Hematopoietic multipotent progenitor cell treated with erythropoietin and hydrocortisone succinate and interleukin-3 and kit ligand, for 8 days (in vitro differentiated cells): ENCODE measurements around the gene ZNF622.

Experiments used
- DNase-seq: peaks from one replicate; pipeline ENCODE4 v3.0.0-alpha.2; 2015

ZNF622 gene, protein sequence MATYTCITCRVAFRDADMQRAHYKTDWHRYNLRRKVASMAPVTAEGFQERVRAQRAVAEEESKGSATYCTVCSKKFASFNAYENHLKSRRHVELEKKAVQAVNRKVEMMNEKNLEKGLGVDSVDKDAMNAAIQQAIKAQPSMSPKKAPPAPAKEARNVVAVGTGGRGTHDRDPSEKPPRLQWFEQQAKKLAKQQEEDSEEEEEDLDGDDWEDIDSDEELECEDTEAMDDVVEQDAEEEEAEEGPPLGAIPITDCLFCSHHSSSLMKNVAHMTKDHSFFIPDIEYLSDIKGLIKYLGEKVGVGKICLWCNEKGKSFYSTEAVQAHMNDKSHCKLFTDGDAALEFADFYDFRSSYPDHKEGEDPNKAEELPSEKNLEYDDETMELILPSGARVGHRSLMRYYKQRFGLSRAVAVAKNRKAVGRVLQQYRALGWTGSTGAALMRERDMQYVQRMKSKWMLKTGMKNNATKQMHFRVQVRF

DNA sequence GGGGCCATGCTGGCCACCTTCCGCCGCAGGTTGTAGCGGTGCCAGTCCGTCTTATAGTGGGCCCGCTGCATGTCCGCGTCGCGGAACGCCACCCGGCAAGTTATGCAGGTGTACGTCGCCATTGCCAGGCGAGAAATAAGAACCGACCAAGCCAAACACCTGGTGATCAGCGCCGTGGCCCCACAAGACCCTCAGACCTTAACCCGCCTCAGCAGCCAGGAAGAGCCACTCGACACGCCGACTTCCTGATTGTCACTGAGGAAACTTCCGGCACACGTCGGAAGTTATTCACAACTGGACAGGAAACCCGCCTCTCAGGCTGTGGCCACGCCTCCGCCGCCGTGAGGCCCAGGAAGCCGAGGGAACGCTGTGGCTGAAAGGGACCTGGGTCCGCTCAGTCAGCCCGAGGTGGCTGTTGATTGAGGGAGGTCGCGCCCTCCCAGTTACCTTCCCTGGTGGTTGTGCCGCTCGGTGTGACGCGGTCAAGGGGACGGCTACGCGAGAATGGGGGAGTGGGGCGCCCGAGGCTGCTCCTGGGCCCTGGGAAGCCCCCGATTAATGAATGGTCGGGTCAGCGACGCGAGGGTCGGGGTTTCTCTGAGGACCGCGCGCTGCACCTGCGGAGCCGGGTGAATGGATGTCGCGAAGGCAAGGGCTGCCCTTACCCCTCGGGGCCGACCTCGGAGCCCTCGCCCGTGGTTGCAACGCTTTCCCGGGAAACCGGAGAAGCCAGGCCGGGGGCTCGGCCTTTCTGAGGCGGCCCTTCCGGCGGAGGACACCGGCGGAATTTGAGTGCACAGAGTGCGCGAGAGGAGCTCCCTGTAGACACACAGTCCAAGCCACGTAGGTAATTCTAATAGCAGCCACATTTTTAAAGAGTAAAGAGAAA is at the start of gene ZNF622:
Gene ZNF622 (minus strand): TSS at position 257 of the 889 bp plus-strand sequence. CDS start 135 bp downstream, at position 122.
- peak; percentile 95 for DNase-seq

GRCh38 chr5:16510098-16510497 is 44.5 kb upstream of the ZNF622 start:
- no peak for DNase-seq

DNA sequence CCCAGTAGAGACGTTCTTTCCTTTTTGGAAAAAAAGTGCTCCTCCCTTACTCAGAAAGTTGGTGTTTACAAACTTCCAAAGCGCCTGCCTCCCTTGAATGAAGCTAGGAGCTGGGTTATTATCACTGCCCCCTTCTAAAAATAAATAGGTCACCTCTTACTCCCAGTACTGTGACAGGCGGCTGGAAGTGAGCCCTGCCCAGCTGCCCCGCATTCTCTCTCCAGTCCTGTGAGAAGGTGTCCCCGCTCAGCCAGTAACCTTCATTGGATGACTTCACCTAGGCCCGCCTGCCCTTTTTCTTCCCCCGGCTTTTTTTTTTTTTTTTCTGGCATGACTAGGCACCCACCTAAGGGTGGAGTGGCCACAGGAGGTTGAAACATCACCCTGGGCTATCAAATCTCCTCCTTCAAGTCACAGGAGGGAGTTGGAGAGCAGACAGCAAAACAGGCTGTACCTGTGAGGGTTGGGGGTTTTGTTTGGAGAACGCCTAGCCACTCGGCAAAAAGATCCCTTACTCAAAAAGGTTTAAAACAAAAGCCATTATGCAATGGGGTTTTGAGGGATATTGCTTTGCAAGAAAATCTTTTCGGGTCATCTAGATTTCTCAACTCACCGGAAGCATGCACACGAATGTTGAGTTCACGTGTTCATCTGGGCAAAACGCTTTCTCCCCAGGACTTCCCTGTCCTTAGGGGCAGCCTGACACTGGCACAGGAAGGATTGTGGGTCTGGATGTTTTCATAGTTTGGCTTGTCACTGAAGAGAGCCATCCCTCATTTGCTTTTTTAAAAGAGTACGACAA is 43.3 kb upstream of the ZNF622 start:
- no peak for DNase-seq

GRCh38 chr5:16507716-16508115 is 42.1 kb upstream of the ZNF622 start:
- no peak for DNase-seq

GRCh38 chr5:16505904-16506303 is 40.3 kb upstream of the ZNF622 start:
- no peak for DNase-seq

GRCh38 chr5:16505140-16505891 is 39.7 kb upstream of the ZNF622 start:
- DNase-seq: no peak

- DNase-seq: no peak
Measured at GRCh38 chr5:16504571-16504970, 39.0 kb upstream of the ZNF622 start.

DNA sequence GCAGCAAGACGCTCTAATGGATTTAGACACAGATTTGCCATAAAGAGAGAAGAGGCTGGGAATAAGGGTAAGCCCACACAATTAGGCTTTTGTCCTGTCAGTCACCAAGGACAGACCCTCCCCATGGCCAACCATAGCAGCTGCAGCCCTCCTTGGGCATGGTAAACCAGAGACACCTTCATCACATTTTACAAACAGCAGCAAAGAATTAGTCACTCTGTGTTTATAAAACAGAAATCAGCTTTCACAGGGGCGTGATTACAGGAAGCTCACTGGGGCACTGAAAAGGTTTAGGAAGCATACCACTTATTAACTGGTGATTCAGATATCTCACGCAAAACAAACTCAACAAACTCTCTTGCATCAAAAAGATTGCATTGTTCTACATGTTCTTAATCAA is 37.3 kb upstream of the ZNF622 start:
- DNase-seq: no peak

- no peak for DNase-seq
Measured at GRCh38 chr5:16500024-16500423, 34.4 kb upstream of the ZNF622 start.

- no peak for DNase-seq
Measured at GRCh38 chr5:16497546-16497945, 31.9 kb upstream of the ZNF622 start.

DNA sequence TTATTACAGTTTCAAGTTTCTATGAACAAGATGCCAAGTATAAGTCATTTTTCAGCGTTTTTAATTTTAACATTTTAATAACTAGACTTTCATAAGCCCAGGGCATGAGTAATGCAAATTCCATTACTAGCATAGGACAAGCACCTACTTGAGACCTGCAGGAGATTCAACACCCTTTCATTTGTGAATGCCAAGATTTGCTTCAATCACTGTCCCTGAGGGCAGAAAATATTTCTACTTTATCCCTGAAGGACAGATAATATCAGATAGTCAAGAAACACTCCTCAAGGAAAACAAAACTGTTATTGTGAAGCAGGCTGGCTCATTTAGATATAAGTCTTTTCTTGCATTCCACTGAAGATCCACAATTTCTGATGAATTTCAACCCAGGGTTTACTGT is 27.7 kb upstream of the ZNF622 start:
- no peak for DNase-seq

GRCh38 chr5:16492398-16493140 is 27.0 kb upstream of the ZNF622 start:
- no peak for DNase-seq

DNA sequence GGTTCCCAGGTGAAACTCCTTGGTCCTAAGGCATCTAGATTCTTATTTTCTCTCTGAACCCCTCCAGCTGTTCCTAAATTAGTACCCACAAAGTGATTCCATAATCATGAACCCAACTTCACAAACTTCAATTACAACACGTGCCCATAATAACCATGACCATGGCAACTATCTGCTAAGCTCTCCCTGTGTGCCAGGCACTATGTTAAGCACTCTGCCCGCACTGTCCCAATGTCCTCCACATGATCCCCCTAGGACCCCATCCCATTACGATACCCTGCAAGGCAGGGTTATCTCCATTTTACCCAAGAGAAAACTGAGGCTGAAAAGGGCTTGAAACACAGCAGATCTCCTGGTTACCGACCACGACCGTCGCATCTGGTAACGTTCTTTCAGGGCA is 25.3 kb upstream of the ZNF622 start:
- DNase-seq: no peak

- peak; percentile 59 for DNase-seq
Measured at GRCh38 chr5:16489322-16489791, 23.8 kb upstream of the ZNF622 start.

GRCh38 chr5:16487456-16487855 is 21.9 kb upstream of the ZNF622 start:
- DNase-seq: no peak

GRCh38 chr5:16486711-16487111 is 21.1 kb upstream of the ZNF622 start:
- peak; percentile 40 for DNase-seq

- DNase-seq: peak; percentile 62
Measured at GRCh38 chr5:16485656-16486055, 20.1 kb upstream of the ZNF622 start.

- no peak for DNase-seq
Measured at GRCh38 chr5:16484081-16484480, 18.5 kb upstream of the ZNF622 start.

DNA sequence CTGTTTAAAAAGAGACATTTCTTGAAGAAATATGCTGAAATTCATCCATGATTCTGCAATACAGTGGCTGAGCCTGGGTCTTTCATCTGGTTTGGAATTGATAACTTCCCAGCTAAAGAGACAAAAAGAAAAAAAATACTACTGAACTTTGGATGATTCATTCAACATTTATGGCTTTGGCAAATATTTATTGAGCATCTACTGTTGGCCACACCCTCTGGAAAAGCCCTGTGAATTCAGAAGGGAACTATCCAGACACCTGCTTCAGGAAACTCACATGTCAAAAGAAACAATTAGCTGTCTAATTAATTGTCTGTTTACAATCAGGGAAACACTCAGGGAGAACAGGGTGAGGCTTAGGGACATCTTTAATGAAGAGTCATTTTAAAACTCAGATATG is 17.8 kb upstream of the ZNF622 start:
- no peak for DNase-seq

- peak; percentile 90 for DNase-seq
Measured at GRCh38 chr5:16482891-16483290, 17.3 kb upstream of the ZNF622 start.

GRCh38 chr5:16480821-16481538 is 15.4 kb upstream of the ZNF622 start:
- no peak for DNase-seq
